Fibroblast of lung (primary cell): ENCODE measurements around the gene ZNF516. TPM values are rescaled to one million over a fixed set of nuclear protein-coding genes. Genes with fewer than 3 reads are reported as not detected.

Source experiments
- DNase-seq, 2 donors: peaks; one replicate each; pipeline versions ENCODE4 v3.0.0 to v3.0.0-alpha.2; 2010; ENCODE audit warnings: low read depth in 2 of 2
- H2AFZ ChIP-seq: 2 replicates; pipeline ENCODE4 v1.5.1; 2012; ENCODE audit warnings: low read length, control low read depth, inconsistent platforms
- H3K27ac ChIP-seq: 2 replicates; pipeline ENCODE4 v1.5.1; 2011; ENCODE audit warnings: low read length, control low read depth; ENCODE audit not compliant: insufficient read depth
- H3K27me3 ChIP-seq: 2 replicates; pipeline ENCODE4 v1.5.1; 2011; ENCODE audit warnings: mild to moderate bottlenecking, low read length; ENCODE audit not compliant: control insufficient read depth, insufficient read depth
- H3K36me3 ChIP-seq: 2 replicates; pipeline ENCODE4 v1.5.1; 2011; ENCODE audit warnings: low read length; ENCODE audit not compliant: control insufficient read depth, insufficient read depth
- H3K4me1 ChIP-seq: 2 replicates; pipeline ENCODE4 v1.5.1; 2011; ENCODE audit warnings: low read length; ENCODE audit not compliant: control insufficient read depth, insufficient read depth; ENCODE audit errors: extremely low read depth
- H3K4me2 ChIP-seq: 2 replicates; pipeline ENCODE4 v1.5.1; 2011; ENCODE audit warnings: low read length, control low read depth; ENCODE audit not compliant: insufficient read depth; ENCODE audit errors: extremely low read depth
- H3K4me3 ChIP-seq, 4 experiments: fragments of 200-600 bp in 1 of 4; sonication (generic) in 1 of 4; replicated peaks in 1 of 4; 2 replicates each; pipeline ENCODE4 v1.5.1; 2011 to 2016; ENCODE audit warnings: low read length in 4 of 4, low read depth in 3 of 4, mild to moderate bottlenecking in 3 of 4, control low read depth in 2 of 4, inconsistent platforms in 1 of 4, mixed read lengths in 1 of 4; ENCODE audit not compliant: insufficient read depth in 1 of 4; ENCODE audit errors: control extremely low read depth in 1 of 4
- H3K79me2 ChIP-seq: 2 replicates; pipeline ENCODE4 v1.5.1; 2012; ENCODE audit warnings: mild to moderate bottlenecking, low read length, inconsistent platforms; ENCODE audit not compliant: control insufficient read depth, insufficient read depth
- H3K9ac ChIP-seq: 2 replicates; pipeline ENCODE4 v1.5.1; 2011; ENCODE audit warnings: mild to moderate bottlenecking, low read length, control low read depth; ENCODE audit not compliant: insufficient read depth
- H3K9me3 ChIP-seq: 2 replicates; pipeline ENCODE4 v1.5.1; 2012; ENCODE audit warnings: low read depth, low read length; ENCODE audit not compliant: control insufficient read depth, insufficient read depth
- H4K20me1 ChIP-seq: 2 replicates; pipeline ENCODE4 v1.5.1; 2011; ENCODE audit warnings: low read length; ENCODE audit not compliant: control insufficient read depth, insufficient read depth; ENCODE audit errors: extremely low read depth
- CTCF ChIP-seq, 2 donors: IDR thresholded peaks in 1 of 2; conservative IDR thresholded peaks in 1 of 2; 1 replicate in 1 of 2; 2 replicates in 1 of 2; pipeline ENCODE4 v1.5.1; 2011 to 2012; ENCODE audit warnings: low read length in 2 of 2, control low read depth in 1 of 2, inconsistent platforms in 1 of 2, low read depth in 1 of 2, mild to moderate bottlenecking in 1 of 2
- EZH2 ChIP-seq: IDR thresholded peaks from 2 replicates; pipeline ENCODE4 v1.5.1; 2012; ENCODE audit warnings: low read length, control low read depth, mild to moderate bottlenecking; ENCODE audit errors: missing control alignments
- polyA plus RNA-seq, 2 donors: library from polyadenylated mRNA; depleted of rRNA in 1 of 2; stranded (reverse) in 1 of 2; unstranded in 1 of 2; fragments of >200 nt; gene quantifications; 2 replicates each; pipeline ENCODE4 v1.2.1, GENCODE V29; 2011 to 2012; ENCODE audit warnings: missing spikeins in 1 of 2
- total RNA-seq: library from RNA; depleted of rRNA; stranded (reverse); fragments of >200 nt; gene quantifications from 2 replicates; pipeline ENCODE4 v1.2.1, GENCODE V29; 2014

The ZNF516 gene
- total and polyA plus RNA-seq, 2 donors (not counting 1 experiment from before 2014, with no cell fraction given) = 7.9 to 32.7 TPM

GRCh38 chr18:76514573-76514972 is 19.5 kb upstream of the ZNF516 start:
- no peaks in the 10 kb centered on the region for H4K20me1 ChIP-seq
- H3K9me3 ChIP-seq = no peaks in the 10 kb centered on the region
- H3K27me3 ChIP-seq = no peaks in the 10 kb centered on the region
- DNase-seq = no peak
- no peaks in the 10 kb centered on the region for H3K79me2 ChIP-seq
- H3K4me1 ChIP-seq = no peaks in the 10 kb centered on the region
- H3K27ac ChIP-seq = no peak overlapping the region
- H3K4me2 ChIP-seq = no peak overlapping the region
- TF ChIP-seq EZH2 (no peak), CTCF (conservative IDR thresholded peaks at IDR 0.05 in 1 of 2, IDR thresholded peaks at IDR 0.05 in 1 of 2; ENCODE audit: low read depth in 1 of 2, low read length in 2 of 2) (no peak)
- no peak overlapping the region for H3K9ac ChIP-seq
- no peak overlapping the region for H3K4me3 ChIP-seq
- H2AFZ ChIP-seq = no peak overlapping the region
- no peaks in the 10 kb centered on the region for H3K36me3 ChIP-seq

GRCh38 chr18:76507830-76508385 is 12.9 kb upstream of the ZNF516 start:
- H3K4me2 ChIP-seq = no peak overlapping the region
- H2AFZ ChIP-seq = no peak overlapping the region

More at GRCh38 chr18:76507830-76508385, 12.9 kb upstream of the ZNF516 start:
- Histone ChIP-seq H3K27me3 (no peaks in the 10 kb centered on the region), H4K20me1 (no peaks in the 10 kb centered on the region), H3K9me3 (no peaks in the 10 kb centered on the region), H3K27ac (no peak overlapping the region), H3K4me3 (no peak overlapping the region), H3K4me1 (no peaks in the 10 kb centered on the region), H3K79me2 (no peaks in the 10 kb centered on the region), H3K9ac (no peak overlapping the region), H3K36me3 (no peaks in the 10 kb centered on the region)
- TF ChIP-seq CTCF (conservative IDR thresholded peaks at IDR 0.05 in 1 of 2, IDR thresholded peaks at IDR 0.05 in 1 of 2; ENCODE audit: low read depth in 1 of 2, low read length in 2 of 2) = no peak
- TF ChIP-seq EZH2 = no peak
- no peak for DNase-seq
